Activated T-helper 1 cell treated with anti-CD3 and anti-CD28 coated beads, Interleukin-12 subunit alpha, Interleukin-12 subunit beta, Interleukin-2, Interleukin-4 antibody, amounts not matched to agents 30 ng/mL and 10 ng/mL and 1 ng/mL, durations not matched to agents 14 hours and 24 hours and 36 hours (primary cell): ENCODE data around the gene L2HGDH. TPM values are rescaled to one million over a fixed set of nuclear protein-coding genes. Genes with fewer than 3 reads are reported as not detected.

Experiments
- DNase-seq: peaks from one replicate; pipeline ENCODE4 v3.0.0; 2021; ENCODE audit warnings: low spot score
- H3K27ac Mint-ChIP-seq: one replicate; pipeline ENCODE4 v1.8.0; 2021; ENCODE audit warnings: mild to moderate bottlenecking, mixed read lengths
- H3K27me3 Mint-ChIP-seq: one replicate; pipeline ENCODE4 v1.8.0; 2022; ENCODE audit warnings: mild to moderate bottlenecking, moderate library complexity, mixed read lengths; ENCODE audit not compliant: insufficient read depth
- H3K36me3 Mint-ChIP-seq: one replicate; pipeline ENCODE4 v1.8.0; 2021; ENCODE audit warnings: low read depth, mixed read lengths
- H3K4me1 Mint-ChIP-seq: one replicate; pipeline ENCODE4 v1.8.0; 2021; ENCODE audit warnings: low read depth, mixed read lengths
- H3K4me3 Mint-ChIP-seq: one replicate; pipeline ENCODE4 v1.8.0; 2021; ENCODE audit warnings: mild to moderate bottlenecking, moderate library complexity, mixed read lengths
- H3K9me3 Mint-ChIP-seq: one replicate; pipeline ENCODE4 v1.8.0; 2021; ENCODE audit warnings: mixed read lengths
- intact Hi-C: fragments of 100-400 bp; cut with micrococcal nuclease; formaldehyde crosslinking; loops from one replicate; pipeline ENCODE4 v1.15.1; 2024
- total RNA-seq: library from RNA; stranded (reverse); gene quantifications from 2 replicates; pipeline ENCODE4 v1.2.3, GENCODE V29; 2022

Gene L2HGDH
- total RNA-seq, 1 donor from 2014 or later = 14.7 TPM

GRCh38 chr14:50260072-50260471, 52.0 kb downstream of the L2HGDH start:
- peaks cover 4% of the 10 kb centered on the region for H3K4me1 Mint-ChIP-seq
- no peaks in the 10 kb centered on the region for H3K9me3 Mint-ChIP-seq
- intact Hi-C loops = loop anchor here (1.0 to 5.0 kb wide), 2 partner anchors 143 to 407 kb away; partner anchors contain the start of gene VCPKMT
- peaks cover 6% of the 10 kb centered on the region for H3K36me3 Mint-ChIP-seq
- DNase-seq = no peak
- H3K27me3 Mint-ChIP-seq = no peaks in the 10 kb centered on the region
- no peak overlapping the region for H3K27ac Mint-ChIP-seq
- H3K4me3 Mint-ChIP-seq = no peak overlapping the region

GRCh38 chr14:50257732-50258131, 54.3 kb downstream of the L2HGDH start:
- H3K9me3 Mint-ChIP-seq = no peaks in the 10 kb centered on the region
- no peak overlapping the region for H3K27ac Mint-ChIP-seq
- H3K4me1 Mint-ChIP-seq = peaks cover 4% of the 10 kb centered on the region

GRCh38 chr14:50254248-50254647, 57.8 kb downstream of the L2HGDH start:
- Mint-ChIP-seq H3K27me3 (no peaks in the 10 kb centered on the region), H3K4me3 (no peak overlapping the region), H3K36me3 (peaks cover 18% of the 10 kb centered on the region), H3K27ac (no peak overlapping the region), H3K4me1 (peaks cover 4% of the 10 kb centered on the region), H3K9me3 (no peaks in the 10 kb centered on the region)
- DNase-seq = no peak
- intact Hi-C loops = no loop called here

More at GRCh38 chr14:50257732-50258131, 54.3 kb downstream of the L2HGDH start:
- no peaks in the 10 kb centered on the region for H3K27me3 Mint-ChIP-seq
- DNase-seq = no peak
- intact Hi-C loops = no loop called here
- peaks cover 13% of the 10 kb centered on the region for H3K36me3 Mint-ChIP-seq
- no peak overlapping the region for H3K4me3 Mint-ChIP-seq

- no peaks in the 10 kb centered on the region for H3K9me3 Mint-ChIP-seq
- intact Hi-C loops = no loop called here
- peaks cover 28% of the 10 kb centered on the region for H3K36me3 Mint-ChIP-seq
- H3K27me3 Mint-ChIP-seq = no peaks in the 10 kb centered on the region
- no peak overlapping the region for H3K27ac Mint-ChIP-seq
- H3K4me3 Mint-ChIP-seq = no peak overlapping the region
- no peaks in the 10 kb centered on the region for H3K4me1 Mint-ChIP-seq
- DNase-seq = no peak
Measured at GRCh38 chr14:50249136-50249775, 62.8 kb downstream of the L2HGDH start.

- no peak overlapping the region for H3K4me3 Mint-ChIP-seq
- H3K36me3 Mint-ChIP-seq = peaks cover 16% of the 10 kb centered on the region
- no peaks in the 10 kb centered on the region for H3K4me1 Mint-ChIP-seq
- no peaks in the 10 kb centered on the region for H3K27me3 Mint-ChIP-seq
- DNase-seq = no peak
- H3K27ac Mint-ChIP-seq = no peak overlapping the region
- no peaks in the 10 kb centered on the region for H3K9me3 Mint-ChIP-seq
- intact Hi-C loops = no loop called here
Measured at GRCh38 chr14:50247245-50247644, 64.8 kb downstream of the L2HGDH start.

GRCh38 chr14:50242566-50243310, 69.3 kb downstream of the L2HGDH start:
- no peaks in the 10 kb centered on the region for H3K27me3 Mint-ChIP-seq
- no peak overlapping the region for H3K27ac Mint-ChIP-seq
- H3K36me3 Mint-ChIP-seq = peaks cover 6% of the 10 kb centered on the region
- intact Hi-C loops = no loop called here
- H3K4me3 Mint-ChIP-seq = no peak overlapping the region
- no peaks in the 10 kb centered on the region for H3K4me1 Mint-ChIP-seq
- DNase-seq = no peak
- H3K9me3 Mint-ChIP-seq = no peaks in the 10 kb centered on the region

GRCh38 chr14:50242096-50242495, 69.9 kb downstream of the L2HGDH start:
- intact Hi-C loops = no loop called here
- no peaks in the 10 kb centered on the region for H3K27me3 Mint-ChIP-seq
- no peak overlapping the region for H3K27ac Mint-ChIP-seq
- peaks cover 6% of the 10 kb centered on the region for H3K36me3 Mint-ChIP-seq
- H3K4me3 Mint-ChIP-seq = no peak overlapping the region
- peaks cover 4% of the 10 kb centered on the region for H3K9me3 Mint-ChIP-seq
- DNase-seq = no peak
- no peaks in the 10 kb centered on the region for H3K4me1 Mint-ChIP-seq

GRCh38 chr14:50237427-50237826, 74.6 kb downstream of the L2HGDH start:
- no peak overlapping the region for H3K4me3 Mint-ChIP-seq
- H3K4me1 Mint-ChIP-seq = peaks cover 14% of the 10 kb centered on the region
- intact Hi-C loops = no loop called here
- no peak overlapping the region for H3K27ac Mint-ChIP-seq
- DNase-seq = no peak
- H3K27me3 Mint-ChIP-seq = no peaks in the 10 kb centered on the region
- peaks cover 17% of the 10 kb centered on the region for H3K9me3 Mint-ChIP-seq
- peaks cover 4% of the 10 kb centered on the region for H3K36me3 Mint-ChIP-seq

- Mint-ChIP-seq H3K4me1 (peaks cover 35% of the 10 kb centered on the region), H3K4me3 (peak overlapping the region; percentile 7), H3K36me3 (peaks cover 6% of the 10 kb centered on the region), H3K9me3 (peaks cover 17% of the 10 kb centered on the region), H3K27me3 (no peaks in the 10 kb centered on the region), H3K27ac (peak overlapping the region; percentile 79)
- DNase-seq = no peak
- intact Hi-C loops = loop anchor here (5.0 kb wide), 5 partner anchors 262 to 647 kb away; partner anchors contain the start of genes MGAT2, RPL36AL and RPS29
Measured at GRCh38 chr14:50233951-50234250, 78.1 kb downstream of the L2HGDH start.

GRCh38 chr14:50233166-50233950, 78.7 kb downstream of the L2HGDH start:
- no peak for DNase-seq
- Mint-ChIP-seq H3K36me3 (peaks cover 9% of the 10 kb centered on the region), H3K9me3 (peaks cover 17% of the 10 kb centered on the region), H3K27me3 (no peaks in the 10 kb centered on the region), H3K4me3 (peak overlapping the region; percentile 7), H3K4me1 (peaks cover 41% of the 10 kb centered on the region), H3K27ac (peak overlapping the region; percentile 79)
- intact Hi-C loops = loop anchor here (5.0 kb wide), 5 partner anchors 261 to 646 kb away; partner anchors contain the start of genes MGAT2, RPL36AL and RPS29

- no peak for DNase-seq
- peaks cover 9% of the 10 kb centered on the region for H3K36me3 Mint-ChIP-seq
- intact Hi-C loops = loop anchor here (5.0 kb wide), 5 partner anchors 260 to 645 kb away; partner anchors contain the start of genes MGAT2, RPL36AL and RPS29
- no peaks in the 10 kb centered on the region for H3K27me3 Mint-ChIP-seq
- H3K4me1 Mint-ChIP-seq = peaks cover 42% of the 10 kb centered on the region
- H3K4me3 Mint-ChIP-seq = peak overlapping the region; percentile 80
- H3K9me3 Mint-ChIP-seq = peaks cover 13% of the 10 kb centered on the region
- peak overlapping the region; percentile 87 for H3K27ac Mint-ChIP-seq
Measured at GRCh38 chr14:50232276-50232642, 79.8 kb downstream of the L2HGDH start.

- peaks cover 12% of the 10 kb centered on the region for H3K9me3 Mint-ChIP-seq
- H3K4me1 Mint-ChIP-seq = peaks cover 44% of the 10 kb centered on the region
- peak within 1 kb of the TSS; percentile 86 for H3K4me3 Mint-ChIP-seq
Measured at GRCh38 chr14:50231475-50232275, 80.4 kb downstream of the L2HGDH start, which contains the start of gene SOS2. SOS2 (minus strand) TSS chr14:50231578; CDS start chr14:50231283, 295 bp downstream.

More at GRCh38 chr14:50231475-50232275, 80.4 kb downstream of the L2HGDH start, which contains the start of gene SOS2:
- Mint-ChIP-seq H3K27ac (peak within 1 kb of the TSS; percentile 89), H3K36me3 (peaks cover 9% of the 10 kb centered on the region), H3K27me3 (no peaks in the 10 kb centered on the region)
- DNase-seq = peak; percentile 82
- intact Hi-C loops = loop anchor here (1.0 to 5.0 kb wide), 11 partner anchors 191 to 644 kb away; partner anchors contain the start of genes ARF6, KLHDC2, MGAT2 and POLE2
